GM18907 (cell line): Measurements from ENCODE around the gene KLF9.

ENCODE experiments used
- ATAC-seq: cut with Tn5 transposase; IDR thresholded peaks from one replicate; pipeline ENCODE4 v1.9.1; 2021; ENCODE audit warnings: mild to moderate bottlenecking, moderate library complexity; ENCODE audit not compliant: unreplicated experiment

KLF9 gene

DNA sequence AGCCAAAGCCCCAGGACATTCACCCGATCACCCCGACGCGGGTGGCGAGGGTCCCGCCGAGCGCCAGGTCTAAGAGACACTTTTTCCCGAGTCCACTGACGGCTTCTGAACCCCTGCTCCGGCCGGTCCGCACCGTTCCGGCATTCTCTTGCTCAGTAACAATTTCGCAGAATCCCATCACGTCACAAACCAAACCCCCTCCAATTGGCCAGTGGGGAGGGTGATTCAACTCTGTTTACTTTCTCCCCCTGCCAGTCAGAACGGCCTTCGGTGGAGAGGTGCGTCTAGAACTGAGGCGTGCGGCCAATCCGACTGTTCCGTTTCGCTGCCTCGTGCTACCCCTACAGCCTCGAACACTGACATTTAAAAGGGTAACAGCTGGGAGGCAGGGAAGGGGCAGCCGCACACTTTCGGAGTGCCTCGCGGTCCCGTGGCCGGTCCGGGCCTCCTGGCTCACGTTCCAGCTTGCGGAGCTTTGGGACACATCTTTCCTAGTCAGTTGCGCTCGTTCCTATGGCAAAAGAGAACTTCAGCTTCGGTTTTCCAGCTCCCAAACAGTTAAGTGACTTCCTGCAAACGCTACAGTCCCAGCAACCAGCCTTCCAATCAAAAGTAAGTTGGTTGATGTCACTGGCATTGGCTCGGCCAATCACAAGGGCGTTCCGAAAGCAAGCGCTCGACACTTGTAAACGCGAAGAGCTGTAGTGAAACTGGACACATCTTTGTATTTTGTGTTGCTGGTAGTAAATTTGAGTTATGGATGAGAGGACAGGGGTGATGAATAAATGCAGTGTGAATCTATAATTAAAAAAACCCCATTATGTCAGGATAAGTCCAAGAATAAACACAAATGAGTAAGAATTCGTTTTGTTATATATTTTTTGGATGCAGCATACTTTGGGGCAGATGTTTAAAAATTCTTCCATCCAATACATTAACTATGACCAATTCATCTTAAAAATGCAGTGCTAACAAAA, at the start of gene KLF9:
Gene KLF9, minus strand, starts transcription at position 859 of the 977 bp plus-strand sequence. CDS start 1,294 bp downstream, outside the sequence.
- ATAC-seq = peak; percentile 79

DNA sequence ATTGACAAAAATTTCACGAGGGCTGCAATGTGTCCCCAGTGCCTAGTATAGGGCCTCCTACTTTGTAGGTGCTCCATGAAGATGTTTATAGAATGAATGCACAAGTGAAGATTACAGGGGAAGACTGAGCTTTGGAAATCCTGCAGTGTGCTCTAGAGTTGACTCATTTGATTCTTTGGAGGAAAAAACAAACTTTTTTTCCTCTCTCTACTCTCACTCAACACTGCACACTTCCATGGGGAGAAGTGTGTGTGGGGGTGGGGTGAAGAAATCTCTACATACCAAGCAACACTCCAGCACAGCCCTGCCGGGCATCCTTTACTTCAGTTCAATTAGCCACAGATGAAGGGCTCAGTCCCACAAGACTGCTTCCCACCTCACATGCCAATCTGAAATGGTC, 49.4 kb upstream of the KLF9 start:
- no peak for ATAC-seq

DNA sequence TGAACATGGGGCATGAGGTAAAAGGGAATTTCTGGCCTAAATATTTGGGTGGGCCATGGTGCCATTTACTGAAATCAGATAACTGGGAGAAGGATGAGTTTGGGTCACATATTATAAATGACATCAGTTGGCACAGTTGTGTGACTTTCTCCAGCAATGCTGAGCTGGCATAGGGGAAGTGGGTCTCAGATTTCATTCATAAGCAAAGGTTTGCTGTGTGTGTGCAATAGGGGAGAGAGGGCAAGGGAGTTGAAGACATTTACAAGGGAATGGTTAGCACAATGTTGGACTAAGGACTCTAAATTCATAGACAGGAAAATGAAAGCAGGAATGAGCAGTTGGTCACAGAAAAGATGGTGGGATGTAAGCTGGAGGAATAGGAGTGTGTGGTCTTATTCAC, 47.8 kb upstream of the KLF9 start:
- no peak for ATAC-seq

DNA sequence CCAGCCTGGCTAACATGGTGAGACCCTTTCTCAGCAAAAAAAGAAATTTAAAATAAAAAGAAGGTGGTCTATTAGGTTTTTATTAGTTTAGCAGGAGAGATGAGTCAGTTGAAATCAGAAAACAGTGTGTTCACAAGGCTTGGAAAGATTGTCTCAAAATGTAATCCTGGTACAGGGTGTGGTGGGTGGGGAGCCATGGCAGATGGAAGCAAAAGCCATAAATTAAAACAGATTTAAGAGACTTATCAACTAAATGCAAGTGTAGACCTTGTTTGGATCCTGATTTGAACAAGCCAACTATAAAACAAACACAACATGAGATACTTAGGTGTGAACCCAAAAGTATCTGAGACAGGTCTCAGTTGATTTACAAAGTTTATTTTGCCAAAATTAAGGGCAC, 42.8 kb upstream of the KLF9 start:
- no peak for ATAC-seq

DNA sequence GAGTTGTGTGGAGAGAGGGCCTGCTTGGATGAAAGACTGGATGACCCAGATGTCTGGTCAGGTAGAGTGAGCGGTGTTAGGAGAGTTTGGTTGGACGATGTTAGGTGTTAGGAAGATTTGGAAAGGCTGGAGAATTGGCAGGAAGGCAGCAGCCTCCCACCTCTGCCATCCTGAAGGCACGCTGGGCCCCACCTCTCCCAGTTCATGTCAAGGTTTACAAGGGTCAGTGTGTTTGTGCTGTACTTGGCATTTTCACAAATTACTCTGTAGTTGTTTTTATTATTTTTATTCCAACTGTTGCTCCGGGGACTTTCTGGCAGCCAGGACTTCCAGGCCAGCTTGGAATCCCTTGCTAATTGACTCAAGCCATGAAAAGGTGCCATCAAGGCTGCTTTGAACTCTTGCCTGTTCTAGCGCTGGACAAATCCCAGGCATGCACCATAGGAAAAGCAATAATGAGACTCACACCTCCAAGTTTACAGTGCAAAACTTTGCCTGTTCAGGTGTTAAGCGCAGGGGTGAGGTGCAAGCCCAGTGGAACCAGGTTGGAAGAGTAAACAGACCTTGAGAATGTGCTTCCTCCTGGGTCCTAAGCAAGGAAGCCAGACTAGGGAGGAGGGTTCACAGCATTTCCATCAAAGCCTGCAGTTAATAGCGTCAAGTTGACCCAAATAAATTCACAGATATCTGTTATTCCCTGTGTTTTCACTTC, 41.7 kb upstream of the KLF9 start:
- ATAC-seq = no peak

DNA sequence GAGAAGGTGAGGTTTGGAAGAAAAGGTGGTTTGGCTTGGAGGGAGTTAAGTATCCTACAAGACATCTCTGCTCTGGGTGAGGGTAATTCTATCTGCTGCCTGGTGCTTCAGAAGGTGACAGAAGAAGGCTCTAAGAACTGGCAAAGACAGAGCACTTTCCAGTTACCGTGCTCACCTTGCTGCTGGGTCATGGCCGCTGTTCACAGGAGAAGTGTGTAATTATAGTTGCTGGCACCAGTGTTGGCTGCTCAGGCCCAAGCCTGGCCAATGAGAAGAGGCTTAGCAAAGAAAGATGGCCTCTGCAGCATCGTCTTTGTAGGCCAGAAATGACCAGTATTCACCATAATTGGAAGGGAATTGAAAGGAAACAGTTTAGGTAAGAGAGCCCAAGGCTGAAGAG, 37.9 kb upstream of the KLF9 start:
- no peak for ATAC-seq

DNA sequence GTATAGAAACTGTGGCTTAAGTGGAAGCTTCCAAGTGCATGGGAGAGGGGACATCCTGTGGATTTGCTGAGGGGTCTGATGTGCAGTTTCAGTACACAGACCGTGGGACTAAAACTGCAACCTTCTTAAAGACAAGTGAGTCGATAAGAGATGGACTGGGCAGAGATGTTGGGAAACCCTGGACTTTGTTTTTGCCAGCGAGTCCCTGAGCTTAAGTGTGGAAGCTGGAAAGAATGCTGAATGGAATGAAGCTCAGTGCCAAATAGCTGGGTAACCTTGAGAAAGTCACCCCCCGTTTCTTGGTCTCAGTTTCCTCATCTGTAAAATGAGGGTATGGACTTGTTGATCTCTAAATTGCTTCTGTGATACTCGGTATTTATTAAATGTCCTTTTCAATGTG, 37.3 kb upstream of the KLF9 start:
- no peak for ATAC-seq

DNA sequence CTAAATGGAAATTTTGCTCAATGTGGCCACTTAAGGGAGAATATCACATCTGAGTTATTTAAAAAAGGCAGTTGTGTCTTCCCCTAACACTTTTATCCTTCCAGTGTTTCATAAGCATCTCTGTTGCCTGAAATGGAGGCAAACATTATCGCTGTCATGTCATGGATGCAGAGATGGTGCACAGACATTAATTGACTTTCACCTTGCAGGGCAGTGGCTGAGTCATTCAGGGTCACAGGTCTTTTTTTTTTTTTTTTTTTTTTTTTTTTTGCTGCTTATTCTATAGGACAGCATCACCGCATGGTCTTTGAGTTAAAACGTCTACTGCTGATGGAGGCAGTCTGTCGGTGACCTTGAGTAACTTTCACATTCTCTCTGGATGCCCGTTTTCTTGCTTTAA, 36.3 kb upstream of the KLF9 start:
- no peak for ATAC-seq

DNA sequence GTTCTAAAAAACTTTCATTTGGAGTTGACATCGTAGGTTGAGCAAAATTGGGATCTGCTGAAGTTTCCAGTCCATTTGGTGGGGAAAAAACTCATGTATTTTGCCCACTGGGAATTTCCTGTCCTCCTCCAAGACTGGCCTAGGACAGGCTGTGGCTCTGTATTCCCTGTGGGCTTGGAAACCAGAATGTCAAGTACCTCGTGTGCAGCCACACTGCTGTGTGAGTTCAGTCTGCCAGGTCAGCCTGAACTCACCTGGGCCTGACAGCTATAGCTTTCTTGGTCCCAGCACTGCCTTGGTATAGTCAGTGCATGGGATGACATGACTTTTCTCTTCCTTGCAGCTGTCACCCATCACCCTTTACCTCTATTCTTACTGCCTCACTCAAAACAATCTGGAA, 35.0 kb upstream of the KLF9 start:
- ATAC-seq = no peak

DNA sequence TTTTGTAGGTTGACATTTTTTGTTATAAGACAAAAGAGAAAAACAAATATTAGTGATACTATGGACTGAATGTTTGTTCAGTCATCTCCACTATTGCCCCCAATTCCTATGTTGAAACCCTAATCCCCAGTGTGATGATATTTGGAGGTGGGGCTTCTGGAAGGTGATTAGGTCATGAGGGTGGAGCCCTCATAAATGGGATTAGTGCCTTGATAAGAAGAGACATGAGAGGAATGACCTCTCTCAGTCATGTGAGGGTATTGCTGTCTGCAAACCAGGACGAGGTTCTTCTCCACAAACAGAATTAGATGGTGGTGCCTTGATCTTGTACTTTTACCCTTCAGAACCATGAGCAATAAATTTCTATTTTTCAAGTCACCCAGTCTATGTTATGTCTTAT, 34.5 kb upstream of the KLF9 start:
- no peak for ATAC-seq

DNA sequence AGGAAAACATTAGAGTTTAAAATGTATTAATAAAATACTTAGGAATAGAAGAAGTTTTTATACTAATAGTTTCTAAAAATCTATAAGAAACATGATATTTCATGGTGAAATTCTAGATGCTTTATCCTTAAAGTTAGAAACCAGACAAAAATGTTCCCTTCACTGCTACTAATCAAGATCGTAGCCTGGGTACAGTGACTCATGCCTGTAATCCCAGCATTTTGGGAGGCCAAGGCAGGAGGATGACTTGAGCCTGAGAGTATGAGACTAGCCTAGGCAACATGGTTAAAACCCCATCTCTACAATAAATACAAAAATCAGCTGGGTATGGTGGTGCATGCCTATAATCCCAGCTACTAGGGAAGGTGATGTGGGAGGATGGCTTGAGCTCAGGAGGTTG, 30.4 kb upstream of the KLF9 start:
- no peak for ATAC-seq

DNA sequence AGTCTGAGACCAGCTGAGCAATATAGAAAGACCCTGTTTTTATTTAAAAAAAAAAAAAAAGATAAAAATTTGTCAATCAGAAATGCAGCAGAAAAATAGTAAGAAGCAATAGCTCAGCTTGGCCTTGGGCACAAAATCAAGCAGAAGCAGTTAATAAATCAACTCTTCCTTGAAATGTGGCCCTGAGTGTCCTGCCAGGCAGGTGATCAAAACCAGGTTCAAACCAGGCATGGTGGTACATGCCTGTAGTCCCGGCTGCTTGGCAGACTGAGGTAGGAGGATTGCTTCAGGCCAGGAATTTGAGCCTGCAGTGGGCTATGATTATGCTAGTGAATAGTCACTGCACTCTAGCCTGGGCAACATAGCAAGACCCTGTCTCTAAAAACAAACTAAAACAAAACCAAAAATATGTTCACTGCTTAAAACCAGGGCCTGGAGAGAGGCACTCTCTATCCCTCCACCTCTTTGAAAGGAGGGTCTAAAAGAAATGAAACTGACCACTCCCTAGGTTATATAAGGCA, 27.9 kb upstream of the KLF9 start:
- ATAC-seq = no peak

DNA sequence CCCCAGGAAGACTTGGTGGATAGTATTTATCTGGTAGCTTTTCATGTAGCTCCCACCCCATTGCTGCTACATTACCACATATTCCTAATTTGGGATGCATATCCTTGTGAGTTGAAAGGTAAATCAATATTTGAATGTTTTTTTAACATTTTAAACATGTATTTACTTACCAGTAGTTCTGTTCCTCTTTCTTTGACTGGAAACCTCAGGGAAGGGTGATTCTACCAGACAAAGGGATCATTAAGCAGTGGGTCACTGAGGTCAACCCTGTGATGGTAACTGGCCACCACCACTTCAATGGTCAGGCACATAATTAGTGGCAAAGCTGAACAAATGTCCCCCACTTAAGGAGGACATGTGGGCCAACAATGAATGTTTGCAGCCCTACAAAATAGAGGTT, 27.2 kb upstream of the KLF9 start:
- no peak for ATAC-seq

DNA sequence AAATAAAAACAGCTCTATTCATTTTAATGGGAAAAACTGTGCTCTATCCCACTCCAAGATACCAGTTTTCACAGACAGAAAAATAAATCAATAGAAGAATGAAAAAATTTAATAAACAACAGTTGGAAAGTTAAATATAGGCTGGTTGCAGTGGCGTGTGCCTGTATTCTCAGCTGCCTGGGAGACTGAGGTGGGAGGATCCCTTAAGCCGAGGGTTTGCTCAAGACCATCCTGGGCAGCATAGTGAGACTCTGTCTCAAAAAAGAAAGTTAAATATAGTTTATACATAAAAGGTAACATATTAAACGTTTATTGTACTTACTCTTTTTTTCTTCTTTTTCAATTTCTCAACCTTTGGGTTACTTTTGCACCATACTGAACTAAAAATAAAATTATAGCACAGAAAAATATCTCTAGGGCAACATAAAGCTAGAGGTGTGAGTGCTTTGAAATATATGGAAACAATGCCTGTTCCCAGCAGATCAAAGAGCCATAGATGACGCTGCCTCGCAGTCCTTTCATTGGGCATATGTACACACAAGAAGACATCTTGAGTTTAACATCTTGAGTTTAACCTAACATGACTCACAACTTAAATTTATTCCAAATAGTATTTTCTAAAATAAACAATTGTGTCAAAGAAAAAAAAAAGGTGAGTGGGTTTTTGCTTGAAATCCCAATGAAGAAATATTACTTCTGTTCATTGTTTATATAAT, 25.7 kb upstream of the KLF9 start:
- ATAC-seq = no peak

DNA sequence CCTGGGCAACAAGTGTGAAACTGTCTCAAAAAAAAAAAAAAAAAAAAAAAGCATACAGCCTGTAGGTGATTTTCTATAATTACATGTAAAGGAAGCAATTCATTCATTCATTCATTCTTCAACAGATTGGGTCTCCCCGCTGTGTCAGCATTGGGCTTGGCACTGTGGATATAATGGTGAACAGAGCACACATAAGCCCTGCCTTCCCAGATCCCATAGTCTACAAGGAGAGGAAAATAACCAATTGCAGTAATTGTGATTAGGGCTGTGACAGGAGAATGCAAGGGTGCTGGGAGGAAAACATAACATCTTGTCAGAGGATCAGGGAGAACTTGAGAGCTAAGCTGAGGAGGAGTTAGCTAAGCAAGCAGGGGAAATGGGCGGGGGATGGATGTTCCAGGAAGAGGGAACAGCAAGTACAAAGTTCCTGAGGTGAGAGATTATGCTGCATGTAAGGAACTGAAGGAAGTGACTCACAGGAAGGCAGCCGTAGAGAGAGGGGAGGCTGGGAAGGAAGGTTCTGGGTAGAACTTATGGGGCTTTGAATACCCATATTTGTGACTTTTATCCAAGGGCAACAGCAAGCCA, 24.0 kb upstream of the KLF9 start:
- no peak for ATAC-seq

DNA sequence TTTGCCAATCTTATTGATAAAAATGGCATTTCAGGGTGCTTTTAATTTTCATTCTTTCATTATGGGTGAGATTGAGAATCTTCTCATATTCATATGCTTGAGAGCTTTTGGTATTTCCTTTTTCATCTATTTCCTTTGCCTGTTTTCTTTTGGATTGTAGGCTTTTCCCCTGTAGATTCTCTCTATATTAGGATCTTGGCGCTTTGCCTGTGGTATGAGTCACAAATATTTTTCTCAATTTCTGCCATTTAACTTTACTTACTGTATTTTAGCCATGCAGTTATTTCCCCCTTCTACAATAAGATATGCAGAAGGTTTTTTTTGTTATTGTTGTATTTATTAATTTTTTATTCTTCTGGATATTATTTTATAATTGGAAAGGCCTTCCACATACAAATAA, 21.5 kb upstream of the KLF9 start:
- no peak for ATAC-seq

DNA sequence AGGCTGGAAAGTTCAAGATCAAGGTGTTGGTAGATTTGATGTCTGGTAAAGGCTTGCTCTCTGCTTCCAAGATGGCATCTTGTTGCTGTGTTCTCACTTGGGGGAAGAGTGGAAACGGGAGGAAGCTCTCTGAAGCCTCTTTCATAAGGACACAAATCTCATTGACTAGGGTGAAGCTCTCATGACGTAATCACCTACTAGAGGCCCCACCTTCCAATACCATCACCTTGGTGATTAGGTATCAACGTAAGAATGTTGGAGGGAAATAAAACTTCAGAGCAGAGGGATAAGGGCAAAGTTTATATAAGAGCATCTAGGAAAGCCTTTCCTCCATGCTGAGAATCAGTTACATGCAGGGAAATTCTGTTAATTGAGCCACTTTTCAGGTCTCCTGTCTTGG, 15.4 kb upstream of the KLF9 start:
- ATAC-seq = no peak

DNA sequence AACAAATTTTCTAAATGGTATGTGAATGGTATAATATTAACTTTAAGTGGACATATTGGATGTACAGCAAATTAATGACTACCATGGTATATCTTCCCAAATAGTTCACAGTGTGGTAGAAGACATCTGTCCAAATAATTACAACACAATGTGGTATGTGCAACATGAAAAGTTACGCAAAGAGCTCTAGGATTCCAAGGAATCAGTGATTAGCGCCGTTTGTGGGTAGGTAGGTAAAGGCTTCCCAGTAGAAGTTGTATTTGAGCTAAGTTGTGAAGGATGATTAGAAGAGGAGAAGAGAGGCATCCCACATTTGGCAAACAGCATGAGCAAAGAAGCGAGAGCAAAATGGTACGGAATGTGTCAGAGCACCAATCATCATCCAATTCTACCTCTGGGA, 14.3 kb upstream of the KLF9 start:
- ATAC-seq = no peak

DNA sequence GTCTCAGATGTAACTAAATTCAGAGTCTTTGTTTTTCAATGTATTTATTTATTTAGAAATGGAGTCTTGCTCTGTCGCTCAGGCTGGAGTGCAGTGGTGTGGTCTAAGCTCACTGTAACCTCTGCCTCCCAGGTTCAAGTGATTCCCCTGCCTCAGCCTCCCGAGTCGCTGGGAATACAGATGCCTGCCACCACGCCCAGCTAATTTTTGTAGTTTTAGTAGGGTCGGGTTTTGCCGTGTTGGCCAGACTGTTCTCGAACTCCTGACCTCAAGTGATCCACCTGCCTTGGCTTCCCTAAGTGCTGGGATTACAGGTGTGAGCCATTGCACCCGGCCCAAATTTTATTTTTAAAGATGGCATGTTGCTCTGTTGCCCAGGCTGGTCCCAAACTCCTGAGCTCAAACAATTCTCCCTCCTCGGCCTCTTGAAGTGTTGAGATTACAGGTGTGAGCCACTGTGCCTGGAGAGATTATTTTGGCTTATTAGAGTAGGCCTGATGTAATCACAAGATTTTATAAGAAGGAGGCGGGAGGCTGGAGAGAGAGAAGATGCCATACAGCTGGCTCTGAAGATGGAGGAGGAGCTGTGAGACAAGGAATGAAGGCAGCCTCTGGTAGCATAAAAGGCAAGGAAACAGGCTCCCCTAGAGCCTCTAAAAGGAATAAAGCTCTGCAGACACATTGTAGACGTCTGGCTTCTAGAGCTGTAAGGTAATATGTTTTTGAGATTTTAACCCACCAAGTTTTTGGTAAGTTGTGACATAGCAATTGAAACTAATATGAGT, 12.9 kb upstream of the KLF9 start:
- no peak for ATAC-seq

DNA sequence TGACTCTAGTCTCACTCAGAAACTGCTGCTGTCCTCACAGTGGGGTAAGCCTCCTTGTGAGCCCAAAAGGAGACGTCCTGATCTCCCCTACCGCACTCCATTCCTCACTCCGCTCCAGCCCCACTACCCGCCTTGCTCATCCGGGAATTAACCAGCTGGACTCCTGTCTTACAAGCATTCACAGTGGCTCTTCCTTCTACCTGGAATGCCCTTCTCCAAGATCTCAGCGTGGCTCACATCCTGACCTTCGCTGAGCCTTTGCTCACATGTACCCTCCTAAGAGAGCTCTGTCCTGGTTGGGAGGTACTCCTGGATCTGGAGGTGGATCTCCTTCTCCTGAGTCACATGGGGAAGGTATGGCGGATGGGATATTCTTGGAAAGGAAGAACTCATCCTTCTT, 10.7 kb upstream of the KLF9 start:
- no peak for ATAC-seq
